Prostate gland (tissue), 2 donors: Measurements from ENCODE around the gene SSC4D. TPM values are rescaled to one million over a fixed set of nuclear protein-coding genes. Genes with fewer than 3 reads are reported as not detected.

Source experiments
- DNase-seq: peaks from one replicate; pipeline ENCODE4 v3.0.0-alpha.2; 2019; ENCODE audit warnings: low spot score
- H3K27ac ChIP-seq, 2 donors: fragments of 200-600 bp; sonication (generic); 2 replicates each; pipeline ENCODE4 v1.5.1; 2017 to 2019
- H3K27me3 ChIP-seq: fragments of 200-600 bp; sonication (generic); replicated peaks from 2 replicates; pipeline ENCODE4 v1.5.1; 2019; ENCODE audit not compliant: insufficient read depth
- H3K36me3 ChIP-seq, 2 donors: fragments of 200-600 bp; sonication (generic); 1 replicate in 1 of 2; 2 replicates in 1 of 2; pipeline versions ENCODE4 v1.5.1 to v1.8.1; 2017 to 2019
- H3K4me1 ChIP-seq: fragments of 200-600 bp; sonication (generic); replicated peaks from 2 replicates; pipeline ENCODE4 v1.5.1; 2019
- H3K4me3 ChIP-seq, 2 donors: fragments of 200-600 bp; sonication (generic); 2 replicates each; pipeline ENCODE4 v1.5.1; 2017 to 2019
- H3K9me3 ChIP-seq: fragments of 200-600 bp; sonication (generic); 2 replicates; pipeline ENCODE4 v1.5.1; 2017
- CTCF ChIP-seq, 4 experiments: fragments of 200-600 bp in 2 of 4; fragments of 450-650 bp in 2 of 4; sonication (generic) in 2 of 4; IDR thresholded peaks; 1 replicate in 3 of 4; 2 replicates in 1 of 4; pipeline ENCODE4 v1.5.1; 2016 to 2019; ENCODE audit warnings: antibody characterized with exemption in 4 of 4, mild to moderate bottlenecking in 2 of 4, moderate library complexity in 2 of 4
- POLR2A ChIP-seq: fragments of 450-650 bp; IDR thresholded peaks from one replicate; pipeline ENCODE4 v1.6.1; 2016; ENCODE audit warnings: antibody characterized with exemption, mild to moderate bottlenecking
- POLR2AphosphoS5 ChIP-seq: sonication (generic); formaldehyde crosslinking; IDR thresholded peaks from one replicate; pipeline ENCODE4 v1.6.1; 2017; ENCODE audit warnings: antibody characterized with exemption
- WGBS: methylation state at CpG from one replicate; pipeline ENCODE4 v1.1.5; 2018; 5-methylcytosine and 5-hydroxymethylcytosine counted together
- intact Hi-C: fragments of 100-400 bp; cut with DNase I; formaldehyde crosslinking; loops from one replicate; pipeline ENCODE4 v1.14.2; 2022
- total RNA-seq, 2 donors: library from RNA; depleted of rRNA; stranded (reverse); fragments of >200 nt; gene quantifications; one replicate each; pipeline ENCODE4 v1.1.0, GENCODE V29; 2016

Gene SSC4D
- total RNA-seq, 2 donors from 2014 or later, result 1.0 TPM; not detected in 1

DNA sequence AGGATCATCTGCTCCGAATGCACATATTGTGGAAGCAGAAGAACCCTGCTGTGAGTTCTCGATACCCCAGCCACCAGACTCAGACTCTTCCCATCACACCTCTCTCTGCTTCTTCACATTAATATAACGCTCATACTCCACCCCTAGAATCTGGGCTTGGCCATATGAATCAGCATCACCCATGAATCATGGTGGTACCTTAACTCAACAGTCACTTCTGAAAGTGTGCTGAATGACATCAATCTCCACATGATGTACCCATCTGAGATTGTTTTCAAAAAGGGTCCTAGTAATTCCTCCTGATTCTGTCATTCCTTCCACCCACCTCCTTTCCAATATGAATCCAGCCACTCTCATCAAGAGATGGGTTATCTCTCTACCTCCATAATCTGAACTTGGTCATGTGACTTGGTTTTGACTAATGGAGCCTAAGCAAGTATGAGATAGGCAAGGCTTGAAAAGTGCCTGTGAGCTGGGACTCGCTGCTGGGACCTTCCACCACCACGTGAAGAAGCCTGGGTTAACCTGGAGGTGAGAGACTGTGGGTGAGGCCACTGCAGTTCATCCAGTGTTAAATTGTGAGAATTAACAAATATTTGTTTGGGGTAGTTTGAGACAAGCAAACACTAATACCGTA, 66.1 kb downstream of the SSC4D start:
- Histone ChIP-seq H3K27me3 (no peaks in the 10 kb centered on the region), H3K27ac (no peak overlapping the region), H3K9me3 (no peaks in the 10 kb centered on the region), H3K36me3 (no peaks in the 10 kb centered on the region), H3K4me1 (no peaks in the 10 kb centered on the region), H3K4me3 (no peak overlapping the region)
- WGBS, result 94% methylated on average over 6 of the region's 6 CpGs
- intact Hi-C loops, result no loop called here
- DNase-seq, result no peak
- TF ChIP-seq POLR2AphosphoS5 (no peak), POLR2A (no peak), CTCF (IDR thresholded peaks at IDR 0.05) (no peak)

DNA sequence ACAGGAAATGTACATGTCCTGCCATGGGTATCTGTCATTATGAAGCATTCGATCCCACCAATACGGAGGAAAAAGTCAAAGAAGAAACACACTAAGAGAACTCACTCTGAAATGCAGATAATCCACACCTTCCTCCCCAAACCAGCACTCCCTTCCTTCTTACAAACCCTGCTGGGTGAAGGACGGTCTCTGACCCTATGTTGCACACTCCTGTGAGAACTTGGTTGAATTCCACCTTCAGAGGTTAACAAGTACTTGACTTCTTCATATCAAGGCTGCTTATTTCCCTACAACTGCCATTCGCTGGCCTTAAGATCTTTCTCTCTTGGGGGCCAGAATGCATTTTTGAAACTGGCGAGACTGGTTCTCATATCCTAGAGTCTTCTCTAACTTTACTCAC, 67.3 kb downstream of the SSC4D start:
- TF ChIP-seq POLR2A, result no peak
- TF ChIP-seq POLR2AphosphoS5, result no peak
- no peak for TF ChIP-seq CTCF (IDR thresholded peaks at IDR 0.05)
- no peaks in the 10 kb centered on the region for H3K4me1 ChIP-seq
- intact Hi-C loops, result no loop called here
- no peaks in the 10 kb centered on the region for H3K27me3 ChIP-seq
- no peak overlapping the region for H3K27ac ChIP-seq
- H3K9me3 ChIP-seq, result no peaks in the 10 kb centered on the region
- no peak overlapping the region for H3K4me3 ChIP-seq
- 90% methylated on average over 5 of the region's 5 CpGs for WGBS
- H3K36me3 ChIP-seq, result no peaks in the 10 kb centered on the region
- DNase-seq, result no peak

GRCh38 chr7:76340617-76341131, 68.8 kb downstream of the SSC4D start:
- Histone ChIP-seq H3K27me3 (no peaks in the 10 kb centered on the region), H3K36me3 (no peaks in the 10 kb centered on the region), H3K9me3 (no peaks in the 10 kb centered on the region), H3K4me1 (no peaks in the 10 kb centered on the region), H3K4me3 (no peak overlapping the region), H3K27ac (no peak overlapping the region)
- no peak for DNase-seq
- 92% methylated on average over 3 of the region's 3 CpGs for WGBS
- intact Hi-C loops, result no loop called here
- TF ChIP-seq POLR2A (no peak), CTCF (IDR thresholded peaks at IDR 0.05) (no peak), POLR2AphosphoS5 (no peak)

Other genes with a start within 250 kb of the SSC4D start
- gene SRRM3, start 207.8 kb downstream of the SSC4D start, total RNA-seq, result 1 to 10 TPM; 3.1 to 6.8 TPM
- 100 to 1,000 TPM; 781 to 833 TPM for gene HSPB1, start 107.0 kb downstream of the SSC4D start, total RNA-seq
- gene YWHAG, start 50.7 kb downstream of the SSC4D start, total RNA-seq, result 10 to 100 TPM; 49.1 to 80.2 TPM
- 1 to 10 TPM in 1 of 2 donors, under 1 TPM in 1; 0.80 to 4.5 TPM for gene ZP3, start 15.3 kb upstream of the SSC4D start, total RNA-seq
- 100 to 1,000 TPM in 1 of 2 donors, 10 to 100 TPM in 1; 67.8 to 142 TPM for gene DTX2, start 52.0 kb upstream of the SSC4D start, total RNA-seq
- gene UPK3B, start 100.9 kb upstream of the SSC4D start, total RNA-seq, result 10 to 100 TPM in 1 of 2 donors, 1 to 10 TPM in 1; 6.6 to 13.5 TPM
- under 1 TPM; 0.41 to 0.51 TPM for gene SPDYE16, start 133.6 kb upstream of the SSC4D start, total RNA-seq
- 10 to 100 TPM in 1 of 2 donors, 1 to 10 TPM in 1; 8.2 to 11.2 TPM for gene POMZP3, start 217.6 kb upstream of the SSC4D start, total RNA-seq